NCI-H187 (cell line): ENCODE measurements around the gene CROCC.

ENCODE experiments used
- DNase-seq, 2 experiments: peaks; one replicate each; lab custom pipeline; 2025; lab: John Stamatoyannopoulos, UW

CROCC gene

DNA sequence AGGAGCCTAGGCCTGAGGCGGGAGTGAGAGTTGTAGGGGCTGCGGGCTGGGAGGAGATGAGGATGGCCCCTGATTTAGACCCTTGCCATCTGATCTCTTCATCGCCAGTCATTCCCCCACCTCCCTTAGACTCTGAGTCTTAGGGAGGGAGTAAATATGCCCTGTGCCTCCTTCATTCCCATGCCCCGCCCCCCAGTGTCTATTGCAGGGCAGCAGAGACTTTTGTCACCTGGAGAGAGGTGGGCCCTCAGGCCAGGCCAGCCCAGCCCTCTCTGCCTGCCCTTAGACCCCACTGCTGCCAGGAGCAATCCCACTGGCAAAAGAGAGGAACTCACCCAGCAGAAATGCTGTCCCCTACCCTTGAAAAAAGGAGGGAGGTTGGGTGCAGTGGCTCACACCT is 61.9 kb downstream of the CROCC start:
- no peak for DNase-seq

DNA sequence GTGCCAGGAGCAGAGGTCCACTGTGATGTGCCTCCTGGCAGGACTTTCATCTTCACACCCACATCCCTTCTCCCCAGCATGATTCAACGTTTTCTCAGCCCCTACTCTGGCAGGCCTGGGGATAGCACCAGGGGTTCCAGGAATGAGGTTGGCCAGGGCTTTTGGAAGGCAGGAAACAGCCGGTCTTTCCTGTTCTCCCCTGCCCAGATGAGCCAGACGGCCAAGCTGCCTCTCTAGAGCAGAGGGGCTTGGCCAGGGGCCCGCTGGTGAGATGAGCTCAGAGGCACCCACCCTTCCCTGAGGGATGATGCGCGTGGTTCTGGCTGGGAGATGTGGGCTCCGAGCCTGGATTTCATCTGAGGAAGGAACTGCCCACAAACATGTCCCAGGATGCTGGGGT is 63.0 kb downstream of the CROCC start:
- DNase-seq = no peak

DNA sequence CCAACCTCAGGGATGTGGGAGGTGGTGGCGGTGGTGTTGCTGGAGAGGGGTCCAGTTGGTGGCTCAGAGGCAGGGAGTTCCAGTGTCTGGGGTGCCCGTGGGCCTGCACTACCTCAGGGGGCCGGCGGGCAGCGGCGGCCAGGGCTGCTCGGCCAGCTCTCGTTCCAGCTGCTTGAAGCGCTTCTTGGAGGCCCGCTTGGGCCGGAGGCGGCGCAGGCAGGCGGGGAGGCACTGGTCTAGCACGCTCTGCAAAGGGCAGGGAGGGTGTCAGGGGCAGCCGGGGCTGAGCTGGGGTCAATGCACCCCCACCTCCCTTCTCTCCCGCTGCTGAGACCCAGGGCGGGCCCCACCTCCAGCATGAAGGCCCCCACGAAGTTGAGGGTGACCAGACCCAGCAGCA is 64.4 kb downstream of the CROCC start:
- no peak for DNase-seq

DNA sequence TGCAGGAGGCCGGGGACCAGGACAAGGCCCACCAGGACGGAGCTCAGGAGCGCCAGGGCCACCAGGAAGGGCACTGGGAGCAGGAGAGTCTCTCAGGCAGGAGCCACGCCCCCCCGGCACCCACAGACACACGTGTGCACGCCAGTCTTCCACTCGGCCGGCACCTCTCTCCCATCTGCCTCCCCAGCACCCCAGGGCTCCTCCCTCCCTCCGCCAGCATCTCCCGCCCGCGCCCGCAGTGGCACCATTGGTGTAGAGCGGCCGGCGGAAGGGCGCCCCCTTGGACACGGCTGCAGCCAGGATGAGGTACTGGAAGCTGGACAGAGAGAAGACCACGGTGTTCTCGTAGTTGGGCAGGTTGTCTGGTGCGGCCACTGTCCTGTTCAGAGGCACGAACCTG is 64.8 kb downstream of the CROCC start:
- no peak for DNase-seq

DNA sequence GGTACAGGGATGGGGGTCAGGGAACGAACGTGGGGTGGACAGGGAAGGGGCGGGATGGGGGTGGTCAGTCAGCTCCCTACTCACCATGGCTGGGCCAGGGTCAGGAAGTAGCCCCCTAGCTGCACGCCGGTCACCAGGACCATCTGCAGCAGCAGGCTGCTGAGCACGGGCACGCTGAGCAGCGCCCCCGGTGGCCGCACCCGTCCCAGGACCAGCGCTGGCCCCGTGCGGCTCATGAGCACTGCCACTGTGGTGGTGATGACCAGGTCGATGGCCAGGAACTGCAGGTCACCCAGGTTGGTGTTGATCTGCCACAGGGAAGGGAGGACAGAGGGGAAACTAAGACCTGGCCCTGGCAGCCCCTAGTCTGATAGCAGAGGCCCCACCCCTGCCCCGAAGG is 65.2 kb downstream of the CROCC start:
- DNase-seq = no peak

DNA sequence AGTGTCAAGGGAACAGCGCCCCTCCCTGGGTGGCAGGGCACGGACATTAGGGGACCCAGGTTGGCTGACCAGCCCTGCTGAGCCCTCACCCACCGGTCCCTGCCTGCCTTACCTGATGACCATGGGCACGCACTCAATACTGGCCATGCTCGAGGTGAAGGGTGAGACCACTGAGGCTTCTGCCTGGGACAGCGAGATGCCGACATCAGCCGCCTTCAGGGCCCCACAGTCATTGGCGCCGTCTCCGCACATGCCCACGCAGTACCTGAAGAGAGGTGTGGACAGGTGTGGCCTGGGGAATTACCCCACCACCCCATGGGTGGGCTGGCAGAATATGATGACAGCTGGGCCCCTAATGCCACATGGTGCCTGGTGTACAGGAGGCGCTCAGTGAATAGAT is 66.5 kb downstream of the CROCC start:
- no peak for DNase-seq

DNA sequence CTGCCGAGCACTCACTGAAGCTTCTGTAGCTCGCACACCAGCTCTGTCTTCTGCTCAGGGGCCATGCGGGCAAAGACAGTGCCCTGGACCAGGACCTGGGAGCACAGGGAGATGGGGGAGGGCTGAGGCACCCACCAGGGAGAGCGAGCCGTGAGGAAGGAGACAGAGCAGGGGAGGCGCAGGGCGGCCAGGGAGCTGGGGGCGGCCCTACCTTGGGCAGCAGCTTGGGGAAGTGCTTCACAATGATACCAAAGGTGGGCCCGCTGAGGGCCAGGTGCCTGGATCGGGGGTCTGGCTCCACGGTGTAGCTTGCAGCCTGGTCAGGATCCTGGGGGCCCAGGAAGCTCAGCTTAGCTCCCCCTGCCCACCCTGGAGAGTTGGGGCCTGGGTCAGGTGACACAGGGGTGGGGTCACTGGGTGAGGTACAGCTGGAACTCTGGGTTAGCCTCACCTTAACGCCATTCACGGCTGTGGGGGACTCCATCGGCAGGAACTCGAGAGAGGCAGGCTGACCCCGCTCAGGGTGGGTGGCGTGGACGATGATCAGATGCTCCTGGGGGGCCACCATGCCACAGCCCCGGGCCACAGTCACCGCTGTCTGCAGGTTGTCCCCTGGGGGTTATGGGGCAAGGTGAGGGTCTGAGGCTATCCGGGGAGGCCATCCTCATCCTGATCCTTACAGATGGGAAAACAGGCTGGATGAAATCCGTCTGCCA is 68.1 kb downstream of the CROCC start:
- no peak for DNase-seq

DNA sequence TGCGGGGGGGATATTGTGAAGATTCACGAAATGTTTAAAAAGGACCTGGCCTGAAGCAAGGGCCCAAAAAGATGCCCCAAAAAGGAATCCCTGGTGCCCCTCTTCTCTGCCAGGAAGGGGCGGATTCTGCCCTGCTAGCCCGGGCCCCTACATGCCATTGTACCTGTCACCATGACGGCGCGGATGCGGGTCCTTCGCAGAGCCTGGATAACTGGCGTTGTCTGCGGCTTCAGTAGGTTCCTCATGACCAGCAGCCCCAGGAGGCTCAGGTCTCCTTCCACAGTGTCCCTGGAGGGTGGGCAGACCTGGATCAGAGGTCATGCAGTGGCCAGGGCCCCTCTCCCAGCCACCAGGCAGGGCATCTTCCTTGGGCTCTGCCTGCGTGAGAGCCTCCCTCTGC is 69.8 kb downstream of the CROCC start:
- no peak for DNase-seq

DNA sequence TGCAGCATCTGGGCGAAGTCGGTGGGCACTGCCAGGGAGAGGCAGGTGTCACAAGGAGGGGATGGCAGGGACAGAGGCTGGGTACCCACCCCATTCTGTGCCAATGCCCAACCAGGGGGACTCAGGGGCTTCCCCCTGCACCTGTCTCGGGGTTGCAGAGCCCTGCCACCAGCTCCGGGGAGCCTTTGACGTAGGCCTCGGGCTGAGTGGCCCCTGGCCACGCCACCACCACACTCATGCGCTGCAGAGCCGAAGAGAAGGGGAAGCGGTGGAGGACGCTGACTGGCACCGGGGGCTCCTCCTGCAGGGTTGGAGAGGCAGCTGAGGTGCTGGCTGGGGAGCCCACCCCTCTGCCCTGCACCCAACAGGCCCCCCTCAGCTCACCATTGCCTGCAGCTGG is 70.4 kb downstream of the CROCC start:
- DNase-seq = no peak

DNA sequence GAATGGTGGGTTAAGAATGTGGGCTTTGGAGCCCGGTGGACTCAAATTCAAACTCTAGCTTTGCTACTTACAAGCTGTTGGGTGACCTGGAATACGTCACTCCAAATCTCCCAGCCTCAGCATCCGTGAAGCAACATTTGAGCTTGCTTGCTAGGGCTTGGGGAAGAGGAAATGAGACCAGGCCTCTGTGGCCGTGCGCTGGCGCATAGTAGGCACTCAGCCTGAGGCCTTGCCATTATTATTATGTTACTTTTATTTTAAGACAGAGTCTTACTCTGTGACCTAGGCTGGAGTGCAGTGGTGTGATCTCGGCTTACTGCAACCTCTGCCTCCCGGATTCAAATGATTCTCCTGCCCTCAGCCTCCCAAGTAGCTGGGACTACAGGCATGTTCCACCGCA is 70.9 kb downstream of the CROCC start:
- DNase-seq = no peak

DNA sequence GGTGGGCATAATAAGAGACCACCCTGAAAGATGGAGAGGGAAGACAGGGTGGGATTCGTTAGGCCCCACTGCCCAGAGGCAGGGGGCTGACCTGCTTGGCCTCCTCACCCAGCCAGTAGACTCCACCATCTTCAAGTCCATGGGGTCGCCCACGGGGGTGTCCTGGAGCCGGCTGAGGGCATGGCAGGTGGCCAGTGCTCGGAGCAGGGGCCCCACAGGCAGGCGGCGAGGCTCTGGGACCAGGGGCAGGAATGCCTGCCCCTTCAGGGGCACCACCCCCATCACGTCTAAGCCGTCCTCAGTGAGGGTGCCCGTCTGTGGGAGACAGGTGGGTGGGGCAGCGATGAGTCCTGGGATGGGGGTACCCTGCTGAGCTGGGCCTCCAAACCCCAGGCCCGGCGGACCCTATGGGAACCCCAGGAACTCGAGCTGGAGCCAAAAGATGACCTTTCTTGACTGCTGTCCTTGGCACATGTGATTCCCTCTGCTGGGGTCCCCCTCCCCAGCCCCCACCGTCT is 71.8 kb downstream of the CROCC start:
- DNase-seq = no peak

DNA sequence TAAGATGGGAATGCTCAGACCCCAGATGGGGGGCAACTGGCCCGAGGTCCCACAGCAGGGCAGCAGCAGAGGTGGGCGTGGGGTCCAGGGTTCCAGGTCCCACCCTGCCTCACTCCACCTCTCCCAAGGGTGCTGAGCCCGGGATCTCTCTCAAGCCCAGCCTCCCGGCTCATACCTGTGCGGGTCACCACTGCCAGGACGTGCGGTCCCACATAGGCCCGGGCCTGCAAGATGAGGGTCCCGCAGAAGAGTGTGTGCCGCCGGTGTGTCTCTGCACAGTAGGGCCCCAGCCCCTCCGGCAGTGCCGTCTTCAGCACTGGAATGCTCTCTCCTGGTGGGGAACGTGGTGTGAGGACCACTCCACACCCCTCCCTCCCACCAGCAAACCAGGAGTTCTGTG is 75.1 kb downstream of the CROCC start:
- DNase-seq = no peak

DNA sequence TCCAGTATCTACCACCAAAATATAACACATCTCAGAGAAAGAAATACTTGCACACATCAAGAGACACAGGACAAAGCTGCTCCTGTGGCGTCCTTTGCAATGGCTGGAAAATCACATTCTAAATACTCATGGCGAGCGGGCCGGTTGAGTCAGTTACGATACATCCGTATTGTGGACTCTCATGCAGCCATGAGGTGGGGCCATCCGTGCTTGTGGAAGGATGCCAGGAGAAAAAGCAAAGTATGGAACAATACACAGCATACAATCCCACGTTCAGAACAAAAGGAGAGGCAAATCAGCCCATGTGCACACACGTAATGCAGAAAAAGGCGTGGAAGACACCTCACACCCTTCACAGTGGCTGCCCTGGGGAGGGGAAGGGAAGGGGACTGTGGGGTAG is 76.9 kb downstream of the CROCC start:
- DNase-seq = no peak

DNA sequence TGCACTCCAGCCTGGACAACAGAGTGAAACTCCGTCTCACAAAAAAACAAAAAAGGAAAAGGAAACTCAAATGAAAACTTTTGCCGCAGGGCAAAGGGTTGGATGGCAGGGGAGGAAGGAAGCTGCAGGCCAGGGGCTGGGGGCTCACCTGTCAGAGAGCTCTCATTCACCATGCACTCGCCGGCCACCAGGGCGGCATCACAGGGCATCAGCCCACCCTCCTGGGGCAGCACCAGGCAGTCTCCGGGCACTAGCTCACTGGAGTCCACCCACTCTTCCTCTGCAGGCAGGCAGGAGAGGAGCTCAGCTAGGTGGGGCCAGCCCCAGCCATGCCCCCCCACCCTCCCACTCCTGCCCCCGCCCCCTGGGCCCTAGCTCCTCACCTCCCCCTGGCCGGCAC is 78.1 kb downstream of the CROCC start:
- DNase-seq = no peak

DNA sequence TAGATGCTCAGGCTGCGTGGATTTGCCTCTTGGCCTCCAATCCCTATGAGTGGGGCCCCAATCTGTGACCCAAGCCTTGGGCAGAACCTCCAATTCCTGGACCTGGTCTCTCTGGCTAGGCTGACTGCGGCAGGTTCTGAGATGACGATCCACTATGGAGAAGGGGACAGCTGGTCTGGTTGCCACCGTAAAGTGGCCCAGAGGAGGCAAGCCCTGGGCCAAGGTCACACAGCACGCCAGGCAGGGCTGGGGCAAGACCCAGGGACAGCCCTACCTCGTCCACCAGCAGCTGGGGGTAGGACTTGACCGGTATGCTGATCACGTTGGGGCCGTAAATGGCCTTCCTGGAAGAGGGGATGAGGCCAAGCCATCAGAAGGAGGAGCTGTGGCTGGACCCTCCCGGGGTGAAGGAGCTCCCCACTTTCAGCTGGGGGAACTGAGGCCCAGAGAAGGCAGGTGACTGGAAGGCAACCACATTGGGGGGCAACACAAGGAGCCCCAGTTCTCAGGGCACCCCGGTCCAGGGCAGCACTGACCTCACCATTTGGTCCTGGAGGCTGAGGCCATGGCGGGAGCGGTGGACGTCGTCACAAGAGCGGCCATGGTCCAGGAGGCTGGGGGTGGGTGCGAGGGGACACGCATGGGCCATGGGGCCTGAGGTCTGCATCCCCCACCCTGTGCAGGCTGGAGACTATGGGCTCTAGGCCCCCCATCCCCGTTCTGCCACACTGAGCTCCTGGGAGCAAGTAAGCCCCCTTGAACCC is 80.2 kb downstream of the CROCC start:
- no peak for DNase-seq

DNA sequence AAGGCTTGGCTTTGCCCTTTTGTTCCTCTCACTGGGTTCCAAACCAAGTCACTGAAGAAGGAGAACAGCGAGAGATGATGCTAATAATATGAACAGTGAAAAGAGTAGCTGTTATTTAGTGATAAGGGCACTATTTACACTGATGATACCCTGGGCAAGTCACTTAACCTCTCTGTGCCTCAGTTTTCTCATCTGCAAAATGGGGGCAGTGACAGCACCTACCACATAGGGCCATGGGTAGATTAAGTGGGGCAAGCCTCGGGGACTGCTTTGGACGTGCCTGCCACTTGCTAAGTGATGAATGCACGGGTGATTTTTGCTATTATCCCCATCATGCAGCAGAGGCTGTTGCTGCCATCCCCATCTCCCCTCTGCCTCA is 80.8 kb downstream of the CROCC start:
- no peak for DNase-seq

DNA sequence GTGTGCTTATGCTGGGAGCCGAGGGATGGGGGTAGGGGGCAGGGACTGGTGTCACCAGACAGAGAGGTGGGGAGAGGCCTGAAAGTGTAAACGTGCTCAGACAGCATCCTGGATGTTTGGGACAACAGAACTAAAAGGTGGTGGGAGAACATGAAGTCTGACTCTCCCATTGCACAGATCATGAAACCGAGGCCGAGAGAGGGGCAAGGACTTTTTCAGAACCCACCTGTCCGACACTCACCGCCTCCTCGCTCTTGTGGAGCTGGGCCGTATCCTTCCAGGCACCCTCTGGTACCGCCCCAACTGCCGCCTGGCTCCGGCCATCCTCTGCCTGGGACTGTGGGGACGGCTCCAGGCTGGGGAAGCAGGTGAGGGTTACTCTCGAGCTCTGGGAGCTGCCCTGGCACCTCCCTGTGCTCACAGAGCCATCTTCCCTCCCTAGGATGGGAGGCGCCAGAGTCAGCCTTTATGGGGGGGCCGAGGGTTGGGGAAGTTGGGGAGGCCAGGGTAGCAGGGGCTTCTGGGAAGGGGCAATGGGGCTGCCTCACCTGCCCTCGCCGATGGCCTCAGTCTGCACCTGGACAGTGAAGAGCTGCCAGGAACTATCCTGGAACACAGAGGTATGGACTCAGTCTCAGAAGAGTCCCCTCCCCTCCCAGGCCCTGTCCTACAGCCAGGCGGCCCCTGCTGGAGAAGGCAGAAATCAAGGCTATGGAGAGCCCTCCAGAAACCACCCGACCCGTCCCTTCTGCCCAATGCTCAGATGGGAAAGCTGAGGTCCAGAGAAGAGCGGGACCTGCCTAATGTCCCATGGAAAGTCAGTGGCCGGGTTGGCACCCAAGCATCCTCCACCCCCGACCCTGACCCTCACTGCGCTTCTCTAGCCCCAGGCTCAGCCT is 83.0 kb downstream of the CROCC start:
- DNase-seq = no peak

DNA sequence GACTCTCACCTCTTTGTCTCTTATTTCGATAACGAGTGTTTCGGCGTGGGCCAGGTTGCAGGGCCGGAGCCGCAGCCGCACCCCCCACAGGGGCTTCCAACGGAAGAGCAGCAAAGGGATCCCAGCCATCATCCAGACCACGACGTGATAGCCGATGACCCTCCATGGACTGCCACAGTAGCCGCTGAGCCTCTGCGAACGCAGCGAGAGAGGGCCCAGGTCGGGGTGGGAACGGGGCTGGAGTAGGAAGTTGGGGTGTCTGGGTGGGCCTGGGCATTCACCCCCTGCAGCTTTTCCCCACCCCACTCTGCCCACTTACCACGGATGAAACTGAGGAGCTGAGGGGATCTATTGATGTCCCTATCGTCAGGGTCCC is 83.6 kb downstream of the CROCC start:
- no peak for DNase-seq

DNA sequence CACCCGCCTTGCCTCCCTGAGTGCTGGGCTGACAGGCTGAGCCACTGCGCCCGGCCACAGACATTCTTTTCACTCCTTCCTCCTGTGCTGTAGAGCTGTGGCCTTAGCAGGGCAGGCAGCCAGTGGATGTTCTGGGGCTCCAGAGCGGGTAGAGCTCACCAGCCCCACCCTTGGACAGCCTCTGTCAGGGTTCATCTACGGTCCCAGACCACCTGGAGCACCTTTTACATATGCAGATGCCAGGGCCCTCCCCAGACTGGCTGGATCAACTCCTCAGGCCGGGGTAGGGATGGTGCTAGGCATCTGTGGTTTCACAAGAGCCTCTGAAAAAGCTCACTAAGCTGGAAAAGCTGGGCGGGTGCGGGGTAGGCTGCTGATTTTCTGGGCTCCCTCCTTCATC is 85.4 kb downstream of the CROCC start:
- no peak for DNase-seq

DNA sequence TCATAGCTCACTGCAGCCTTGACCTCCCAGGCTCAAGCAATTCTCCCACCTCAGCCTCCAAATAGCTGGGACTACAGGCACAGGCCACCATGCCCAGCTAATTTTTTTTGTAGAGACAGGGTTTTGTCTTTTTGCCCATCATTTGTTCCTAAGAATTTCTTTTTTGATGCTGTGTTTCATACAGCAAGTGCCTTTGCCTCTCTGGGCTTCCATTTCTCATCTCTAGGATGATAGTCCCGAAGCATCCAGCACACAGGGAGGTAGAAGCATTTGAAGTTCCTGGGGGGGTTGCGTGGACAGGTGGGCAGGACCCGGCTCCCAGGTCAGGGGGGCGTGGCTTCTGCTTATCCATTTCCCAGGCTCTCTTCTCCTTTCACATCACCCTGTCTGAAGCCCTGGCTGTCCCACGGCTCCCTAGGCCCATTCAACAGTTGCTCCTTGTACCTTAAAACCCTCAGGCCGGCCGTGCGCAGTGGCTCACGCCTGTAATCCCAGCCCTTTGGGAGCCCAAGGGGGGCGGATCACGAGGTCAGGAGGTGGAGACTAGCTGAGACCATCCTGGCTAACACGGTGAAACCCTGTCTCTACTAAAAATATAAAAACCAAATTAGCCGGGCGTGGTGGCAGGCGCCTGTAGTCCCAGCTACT is 86.6 kb downstream of the CROCC start:
- DNase-seq = no peak

DNA sequence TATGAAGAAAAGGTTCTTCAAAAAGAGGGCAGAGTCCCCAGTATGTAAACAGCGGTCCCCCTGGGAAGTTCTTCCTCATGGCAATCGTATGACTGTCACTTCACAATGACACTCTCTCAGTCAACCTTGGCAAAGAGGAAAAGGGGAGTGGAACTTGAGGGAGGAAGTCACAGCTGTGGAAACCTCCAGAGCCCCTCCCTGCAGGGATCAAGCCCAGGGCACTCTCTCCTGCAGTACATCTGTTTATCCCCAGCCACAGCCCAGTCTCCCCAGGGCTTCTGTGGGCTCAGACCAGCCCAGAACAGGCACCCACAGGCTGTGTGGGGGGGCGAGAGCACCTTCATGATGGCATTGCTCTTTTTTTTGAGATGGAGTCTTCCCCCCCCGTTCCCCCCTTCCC is 88.0 kb downstream of the CROCC start:
- DNase-seq = no peak

DNA sequence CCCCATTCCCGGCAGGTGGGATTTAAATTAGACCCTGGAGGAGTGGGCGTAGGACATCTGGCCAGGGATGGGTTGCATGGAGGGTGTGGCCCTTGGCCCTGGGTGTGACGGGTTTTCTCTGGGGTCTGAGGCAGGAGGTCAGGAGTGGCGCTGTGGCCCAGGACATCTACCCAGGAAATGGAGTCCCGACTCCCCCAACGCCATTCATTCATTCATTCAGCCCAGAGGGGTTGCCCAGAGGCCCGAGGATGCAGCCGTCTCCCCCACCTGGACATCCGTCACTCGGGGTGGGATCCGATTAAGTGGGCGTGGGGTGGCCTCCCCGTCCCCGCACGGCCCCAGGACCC is 89.3 kb downstream of the CROCC start:
- no peak for DNase-seq
